Thyroid gland (tissue), 4 donors: ENCODE measurements around the gene TMEM236.

ENCODE experiments used
- CTCF ChIP-seq, 6 experiments: fragments of 200-600 bp in 3 of 6; fragments of 450-650 bp in 3 of 6; sonication (generic) in 3 of 6; IDR thresholded peaks; one replicate each; pipeline ENCODE4 v1.5.1; 2016 to 2019; ENCODE audit warnings: antibody characterized with exemption in 6 of 6, mild to moderate bottlenecking in 2 of 6, inconsistent platforms in 1 of 6, moderate library complexity in 1 of 6
- POLR2A ChIP-seq, 2 donors: fragments of 450-650 bp; IDR thresholded peaks; one replicate each; pipeline ENCODE4 v1.6.1; 2017; ENCODE audit warnings: antibody characterized with exemption in 2 of 2, mild to moderate bottlenecking in 2 of 2, moderate library complexity in 1 of 2

GRCh38 chr10:17747883-17748550, 4.0 kb upstream of the TMEM236 start:
- TF ChIP-seq CTCF (IDR thresholded peaks at IDR 0.05) = no peak
- TF ChIP-seq POLR2A (IDR thresholded peaks at IDR 0.05) = no peak
